Pulmonary artery endothelial cell (primary cell): ENCODE results near the gene TMTC2. TPM values are rescaled to one million over a fixed set of nuclear protein-coding genes. Genes with fewer than 3 reads are reported as not detected.

Experiments used
- DNase-seq: peaks from one replicate; pipeline ENCODE4 v3.0.0-alpha.2; 2011; ENCODE audit warnings: low read depth, low spot score
- total RNA-seq: library from RNA; depleted of rRNA; stranded (reverse); fragments of >200 nt; gene quantifications from 2 replicates; pipeline ENCODE4 v1.2.3, GENCODE V29; 2014

The TMTC2 gene
- 3.6 and 10.1 TPM in 2 replicates for total RNA-seq

DNA sequence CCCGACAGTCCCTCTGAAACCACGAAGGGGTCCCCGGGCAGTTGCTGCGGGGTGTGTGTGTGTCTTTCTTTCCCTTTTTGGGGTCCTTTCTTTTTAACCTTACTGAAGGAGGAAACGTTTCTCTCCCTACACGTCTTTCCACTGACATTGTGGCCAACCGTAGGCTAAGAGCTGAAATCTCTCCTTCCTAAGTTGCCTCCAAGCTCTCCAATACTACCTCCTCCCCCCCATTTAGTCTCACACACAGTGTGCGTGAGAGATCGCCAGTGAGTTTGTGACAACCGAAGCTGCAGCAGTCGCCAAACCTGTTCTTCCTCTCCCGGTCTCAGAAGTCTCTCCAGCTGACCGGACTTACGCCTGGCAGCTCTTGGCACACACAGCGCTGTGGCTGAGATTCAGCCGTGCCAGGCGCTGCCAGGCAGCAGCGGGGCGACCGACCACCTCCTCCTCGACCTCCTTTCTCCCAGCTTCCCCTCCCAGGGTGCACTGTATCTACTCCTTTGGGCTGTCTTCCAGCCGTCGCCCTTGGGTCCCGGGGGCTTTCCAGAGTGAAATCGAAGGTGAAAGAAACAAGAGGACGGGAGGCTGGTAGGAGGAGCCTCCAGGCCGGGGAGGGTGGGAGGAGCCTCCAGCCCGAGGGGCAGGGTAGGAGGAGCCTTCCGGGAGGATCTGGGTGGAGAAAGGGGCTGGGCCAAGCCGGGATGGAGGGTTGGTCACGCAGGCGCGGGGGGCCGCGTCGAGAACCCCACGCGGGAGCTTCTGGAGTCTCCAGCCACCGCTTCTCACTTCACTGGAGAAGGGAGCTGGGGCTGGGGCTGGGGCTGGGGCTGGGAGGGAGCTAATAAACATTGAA lies at the start of gene TMTC2:
Gene TMTC2 (plus strand): TSS at position 739 of the 853 bp plus-strand sequence.
- DNase-seq, result peak; percentile 55

DNA sequence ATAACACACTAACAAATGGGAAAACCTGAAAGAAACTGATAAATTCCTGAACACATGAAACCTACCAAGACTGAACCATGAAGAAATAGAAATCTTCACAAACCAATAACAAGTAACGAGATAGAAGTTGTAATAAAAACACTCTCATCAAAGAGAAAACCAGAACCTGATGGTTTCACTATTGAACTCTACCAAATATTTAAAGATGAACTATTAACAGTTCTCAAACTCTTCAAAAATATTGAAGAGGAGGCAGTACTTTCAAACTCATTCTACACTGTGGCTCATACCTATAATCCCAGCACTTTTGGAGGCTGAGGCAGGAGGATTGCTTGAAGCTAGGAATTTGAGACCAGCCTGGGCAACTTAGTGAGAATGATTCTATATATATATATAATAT lies 48.4 kb upstream of the TMTC2 start:
- DNase-seq, result no peak

DNA sequence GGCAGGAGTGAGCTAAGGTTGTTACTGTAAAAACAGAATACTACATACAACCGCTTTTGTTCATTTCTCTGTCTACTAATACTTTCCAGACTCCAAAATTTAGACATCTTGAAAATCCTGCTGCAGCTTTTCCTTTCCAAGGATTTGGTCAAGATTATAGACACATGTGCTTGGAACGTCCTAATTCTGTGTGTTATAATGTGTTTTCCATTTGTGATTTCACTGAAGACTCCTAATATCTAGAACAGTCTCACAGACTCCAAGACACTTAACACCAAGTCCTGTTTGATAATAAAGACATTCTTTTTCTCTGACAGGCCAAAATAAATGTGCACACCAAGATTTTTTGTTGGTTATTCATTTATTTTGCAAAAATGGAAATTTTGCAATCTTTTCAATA lies 41.8 kb upstream of the TMTC2 start:
- no peak for DNase-seq

DNA sequence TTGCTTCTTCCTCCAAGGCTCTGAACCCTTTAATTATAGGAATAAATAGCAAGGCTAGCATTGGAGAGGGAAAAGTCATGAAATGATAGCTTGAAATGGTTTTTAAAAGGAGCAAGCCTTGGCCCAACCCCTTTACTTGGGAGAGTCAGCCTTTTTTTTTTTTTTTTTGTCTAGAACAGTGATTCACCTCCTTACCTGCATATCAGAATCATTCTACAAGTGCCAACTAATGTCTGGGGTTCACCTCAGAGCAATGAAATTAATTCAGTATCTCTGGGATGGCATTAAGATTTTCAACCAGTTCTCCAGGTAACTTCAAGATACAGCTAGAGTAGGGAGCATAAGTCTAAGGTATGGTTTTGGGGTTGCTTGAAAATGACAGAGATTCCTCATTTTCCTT lies 41.3 kb upstream of the TMTC2 start:
- DNase-seq, result no peak

DNA sequence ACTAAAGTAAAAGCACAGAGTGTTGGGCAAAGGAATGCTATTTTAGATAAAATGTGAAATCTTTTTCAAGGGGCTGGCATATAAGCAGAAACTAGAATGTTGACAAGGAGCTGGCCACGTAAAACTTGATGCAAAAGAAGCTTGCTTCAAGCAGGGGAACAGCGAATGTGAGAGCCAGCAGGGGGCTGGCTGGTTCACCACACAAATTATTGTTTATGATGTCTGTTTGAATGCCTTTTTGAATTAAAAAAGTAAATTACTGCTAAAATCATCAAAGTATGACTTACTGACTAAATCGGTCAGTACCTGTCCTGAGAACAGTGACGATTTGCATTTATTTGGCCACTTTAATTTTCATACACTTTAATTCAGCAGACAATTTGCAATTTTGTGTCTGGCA lies 38.9 kb upstream of the TMTC2 start:
- no peak for DNase-seq

DNA sequence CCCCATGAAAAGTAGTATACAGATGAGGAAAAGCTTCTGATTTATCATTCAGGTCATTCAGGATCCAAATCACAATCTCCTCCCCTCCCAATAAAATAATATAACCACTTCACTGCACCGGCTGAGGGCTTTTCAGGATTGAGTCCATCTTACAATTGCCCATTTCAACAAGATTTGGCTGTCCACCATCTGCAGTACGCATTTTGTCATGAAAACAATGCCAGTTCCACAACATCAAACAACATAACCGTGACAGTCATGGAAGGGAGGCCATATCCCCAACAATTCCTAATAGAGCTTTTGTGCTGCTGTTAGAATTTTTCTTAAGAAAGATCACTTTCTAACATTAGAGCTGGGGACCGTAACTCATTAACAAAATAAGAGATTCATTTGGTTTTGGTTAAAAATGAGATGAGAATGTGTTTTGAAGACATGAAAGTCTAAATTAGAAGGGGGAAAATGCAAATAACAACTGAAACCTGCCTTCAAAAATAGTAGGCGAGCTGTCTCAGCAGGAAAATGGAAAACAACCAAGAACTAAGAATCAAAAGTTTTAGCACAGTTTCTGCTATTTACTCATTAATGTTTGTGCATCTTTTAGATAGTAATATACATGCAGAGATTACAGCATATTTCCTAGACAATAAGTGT lies 38.3 kb upstream of the TMTC2 start:
- no peak for DNase-seq

DNA sequence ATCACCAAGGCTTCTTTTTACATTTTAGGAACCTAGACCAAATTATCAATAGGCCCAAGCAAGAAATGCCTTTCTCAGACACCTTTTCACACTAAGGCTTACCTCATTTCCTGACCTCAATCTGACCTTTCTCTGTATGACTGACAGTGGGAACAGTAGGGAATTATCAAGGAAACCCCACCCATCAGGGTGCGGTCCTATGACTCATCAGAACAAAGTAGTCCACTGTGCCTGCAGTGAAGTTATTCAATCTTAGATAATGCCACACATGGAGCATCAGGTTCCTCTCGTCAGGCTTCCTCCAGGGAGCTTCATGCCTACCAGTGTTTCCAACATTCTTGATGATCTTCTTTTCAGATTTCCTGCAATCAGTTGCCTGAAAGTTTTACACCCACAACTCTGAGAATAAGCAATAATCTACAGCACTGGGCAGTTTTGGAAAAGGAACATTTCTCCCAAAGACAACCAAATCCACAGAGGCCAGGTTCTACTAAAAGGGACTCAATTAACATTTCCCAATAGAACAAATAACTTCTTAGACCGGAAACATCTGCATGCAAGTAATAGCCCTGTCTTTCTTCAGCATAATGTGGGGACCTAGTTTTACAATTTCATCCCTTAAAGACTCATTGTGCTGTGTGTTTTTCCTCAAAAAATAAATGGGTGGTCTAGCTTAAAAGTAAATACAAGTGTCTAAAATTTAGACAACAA lies 35.9 kb upstream of the TMTC2 start:
- DNase-seq, result peak; percentile 11

DNA sequence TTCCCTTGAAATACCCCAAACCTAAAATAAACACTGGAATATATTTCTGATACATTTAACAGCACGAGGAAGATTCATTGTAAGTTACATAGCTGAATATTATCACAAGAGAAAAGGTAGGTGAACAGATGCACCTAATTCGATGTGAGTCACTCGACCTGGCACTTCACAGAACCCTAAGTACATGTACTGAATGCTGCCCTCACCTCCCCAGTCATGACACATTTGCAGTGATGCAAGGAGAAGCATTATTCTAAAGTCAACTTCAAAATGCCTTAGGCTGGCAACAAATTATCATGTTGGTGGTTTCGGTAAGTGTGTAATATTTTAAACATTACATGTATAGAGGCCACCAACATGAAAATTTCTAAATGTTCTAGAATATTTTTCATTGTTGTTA lies 35.2 kb upstream of the TMTC2 start:
- no peak for DNase-seq

DNA sequence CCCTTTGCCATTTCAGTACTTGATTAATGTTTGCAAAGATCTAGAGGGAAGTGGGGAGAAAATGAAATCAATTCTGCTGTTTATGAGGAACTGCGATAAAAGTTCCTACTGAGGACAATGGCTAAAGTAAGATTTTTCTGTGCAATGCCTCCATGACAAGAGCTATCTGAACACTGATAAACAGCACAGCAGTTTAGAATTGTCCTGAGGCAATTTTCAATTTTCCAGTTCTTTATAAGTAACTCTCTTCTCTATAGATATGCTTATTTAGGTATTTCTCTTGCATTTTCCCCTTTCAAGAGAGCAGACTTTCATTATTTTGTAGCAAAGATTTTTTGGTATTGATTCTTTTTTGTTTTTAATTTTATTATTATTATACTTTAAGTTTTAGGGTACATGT lies 34.6 kb upstream of the TMTC2 start:
- no peak for DNase-seq

DNA sequence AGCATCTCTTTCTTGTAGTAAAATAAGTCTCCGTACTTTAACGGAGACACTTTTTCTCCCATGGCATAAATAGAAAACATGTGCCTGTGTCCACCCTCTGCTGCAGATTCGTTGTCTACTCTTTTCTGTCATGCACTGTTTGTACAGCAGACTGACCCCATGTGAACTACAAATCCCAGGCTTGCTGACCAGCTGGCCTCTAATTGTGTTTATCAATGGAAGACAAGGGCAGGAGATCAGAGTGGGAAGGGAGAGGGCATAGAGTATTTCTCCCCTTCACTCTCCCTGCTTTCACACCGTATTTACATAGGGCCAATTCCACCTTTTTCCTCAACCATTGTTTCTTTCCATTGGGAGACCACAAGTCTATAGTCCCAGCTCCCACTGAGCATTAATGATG lies 31.0 kb upstream of the TMTC2 start:
- DNase-seq, result no peak

DNA sequence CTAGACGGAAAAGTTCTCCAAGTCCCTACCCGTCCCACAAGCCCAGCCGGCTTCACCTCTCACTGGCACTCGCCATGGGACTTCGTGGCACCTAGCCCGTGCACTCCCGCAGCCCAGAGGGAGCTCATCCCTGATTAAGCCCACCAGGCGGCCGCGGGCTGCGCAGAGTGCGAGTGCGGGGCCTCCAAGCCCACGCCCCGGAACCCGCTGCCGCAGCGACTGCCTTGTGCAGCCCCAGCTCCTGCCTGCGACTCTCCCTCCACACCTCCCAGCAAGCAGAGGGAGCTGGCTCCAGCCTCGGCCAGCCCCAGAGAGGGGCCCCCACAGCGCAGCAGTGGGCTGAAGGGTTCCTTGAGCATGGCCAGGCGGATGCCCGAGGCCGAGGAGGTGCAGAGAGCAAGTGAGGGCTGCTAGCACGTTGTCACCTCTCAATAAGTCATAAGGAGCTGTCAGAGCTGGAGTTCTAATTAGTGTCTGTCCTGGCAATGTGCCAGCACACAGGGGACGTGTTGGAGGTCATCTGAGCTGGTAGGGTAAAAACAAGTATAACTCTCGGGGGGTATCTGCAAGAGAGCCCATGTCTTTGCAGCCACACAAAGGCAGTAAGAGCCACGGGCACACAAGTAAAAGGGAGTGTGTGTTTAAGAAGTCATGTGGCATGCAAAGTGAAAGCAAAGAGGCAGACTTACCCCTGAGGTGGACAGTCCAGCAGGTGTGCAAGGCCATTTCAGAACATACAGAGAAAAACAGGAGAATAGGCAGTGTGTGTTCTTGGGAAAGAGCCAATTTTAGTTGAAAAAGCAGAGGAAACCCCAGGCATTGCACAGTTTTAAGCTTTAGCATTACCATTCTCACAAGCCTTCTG lies 27.1 kb upstream of the TMTC2 start:
- no peak for DNase-seq

DNA sequence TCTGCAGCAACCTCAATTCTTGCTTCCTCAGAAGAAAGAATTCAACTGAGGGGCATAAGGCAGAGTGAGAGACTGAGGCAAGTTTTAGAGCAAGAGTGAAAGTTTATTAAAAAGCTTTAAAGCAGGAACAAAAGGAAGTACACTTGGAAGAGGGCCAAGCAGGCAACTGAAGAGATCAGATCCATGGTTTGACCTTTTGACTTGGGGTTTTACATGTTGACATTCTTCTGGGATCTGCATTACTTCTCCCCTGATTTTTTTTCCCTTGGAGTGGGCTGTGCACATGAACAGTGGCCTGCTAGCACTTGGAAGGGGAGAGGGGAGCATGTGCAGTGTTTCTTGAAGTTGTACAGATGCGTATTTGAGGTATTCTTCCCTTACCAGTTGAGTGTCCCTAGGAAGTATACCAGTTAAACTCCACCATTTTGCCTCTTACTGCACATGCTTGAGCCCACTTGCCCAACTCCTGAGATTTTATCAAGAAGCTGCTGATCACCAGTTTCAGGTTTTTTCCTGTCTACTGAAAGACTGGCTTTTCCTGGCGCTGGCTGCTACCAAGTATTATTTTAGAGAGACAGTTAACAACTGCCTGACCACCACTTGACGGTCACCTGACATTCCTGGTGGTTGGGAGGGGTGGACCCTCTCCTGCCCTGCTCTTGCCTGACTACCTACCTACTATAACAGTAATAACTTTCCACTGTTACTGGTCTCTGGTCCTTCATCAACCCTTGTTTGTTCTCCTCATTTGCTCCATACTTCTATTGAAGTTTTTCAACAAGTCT lies 26.0 kb upstream of the TMTC2 start:
- no peak for DNase-seq

DNA sequence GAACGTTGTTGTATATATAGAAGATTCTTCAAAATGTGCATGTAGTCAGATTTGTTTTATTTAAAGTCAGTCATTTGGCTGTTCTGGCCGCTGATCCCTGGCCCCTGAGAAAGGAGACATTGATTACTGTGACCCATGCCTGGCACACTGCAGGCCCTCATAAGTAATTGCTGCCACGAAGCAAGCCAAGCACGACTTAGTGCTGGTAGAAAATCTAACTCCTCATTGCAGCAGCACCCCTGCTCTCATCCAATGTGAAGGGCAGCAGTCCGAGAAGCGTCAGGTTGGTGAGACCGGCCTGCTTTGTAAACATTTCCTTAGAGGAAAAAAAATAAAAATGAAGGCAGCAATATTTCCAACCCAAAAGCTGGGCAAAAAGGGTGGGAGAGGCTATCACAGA lies 22.8 kb upstream of the TMTC2 start:
- no peak for DNase-seq

DNA sequence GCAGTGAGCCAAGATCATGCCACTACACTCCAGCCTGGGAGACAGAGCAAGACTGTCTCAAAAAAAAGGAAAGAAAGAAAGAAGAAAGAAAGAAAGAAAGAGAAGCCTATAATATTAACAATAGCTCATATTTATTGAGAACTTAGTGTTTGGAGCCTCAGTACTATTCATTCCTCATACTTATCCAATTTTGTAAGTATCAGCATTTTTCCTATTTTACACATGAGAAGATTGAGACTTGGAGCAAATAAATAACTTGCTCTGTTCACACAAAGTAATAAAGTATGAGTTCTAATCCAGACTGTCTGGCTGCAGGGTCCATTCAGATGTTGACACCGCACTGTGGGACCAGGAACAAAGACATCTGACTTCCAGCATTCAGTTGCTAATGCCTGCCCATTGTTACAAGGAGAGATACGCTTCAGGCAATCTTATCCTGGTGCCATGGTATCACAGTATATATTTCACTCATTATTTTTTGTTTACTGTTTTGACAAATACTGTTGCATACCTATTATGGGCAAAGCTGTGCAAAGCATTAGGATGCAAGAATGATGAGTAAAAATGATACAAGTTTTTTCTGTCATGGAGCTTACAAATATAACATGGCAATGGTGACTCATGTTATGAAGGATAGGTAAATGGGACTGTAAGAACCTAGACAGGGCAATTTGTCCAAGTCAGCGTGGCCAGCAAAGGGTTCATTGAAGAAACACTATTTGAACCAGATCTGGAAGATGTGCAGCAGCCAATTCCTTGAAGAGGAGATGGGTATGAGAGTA lies 21.4 kb upstream of the TMTC2 start:
- DNase-seq, result no peak

DNA sequence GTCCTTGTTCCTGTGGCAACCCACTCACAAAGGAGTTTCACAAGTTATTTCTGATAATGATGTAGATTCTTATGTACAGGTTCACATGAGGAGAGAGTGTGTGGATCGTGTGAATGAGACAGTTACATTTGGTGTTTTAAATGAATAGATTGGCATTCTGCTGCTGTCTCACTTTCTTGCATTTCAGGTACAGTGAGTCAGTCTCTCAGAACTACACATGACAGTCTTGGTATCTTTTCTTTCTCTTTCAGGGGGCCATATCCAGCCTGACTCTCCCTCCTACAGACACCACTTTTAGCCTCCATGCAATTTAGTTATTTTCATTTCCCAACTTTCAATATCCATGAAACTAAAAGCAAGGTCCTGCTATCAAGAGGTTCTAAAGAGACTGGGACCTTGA lies 19.9 kb upstream of the TMTC2 start:
- DNase-seq, result no peak

DNA sequence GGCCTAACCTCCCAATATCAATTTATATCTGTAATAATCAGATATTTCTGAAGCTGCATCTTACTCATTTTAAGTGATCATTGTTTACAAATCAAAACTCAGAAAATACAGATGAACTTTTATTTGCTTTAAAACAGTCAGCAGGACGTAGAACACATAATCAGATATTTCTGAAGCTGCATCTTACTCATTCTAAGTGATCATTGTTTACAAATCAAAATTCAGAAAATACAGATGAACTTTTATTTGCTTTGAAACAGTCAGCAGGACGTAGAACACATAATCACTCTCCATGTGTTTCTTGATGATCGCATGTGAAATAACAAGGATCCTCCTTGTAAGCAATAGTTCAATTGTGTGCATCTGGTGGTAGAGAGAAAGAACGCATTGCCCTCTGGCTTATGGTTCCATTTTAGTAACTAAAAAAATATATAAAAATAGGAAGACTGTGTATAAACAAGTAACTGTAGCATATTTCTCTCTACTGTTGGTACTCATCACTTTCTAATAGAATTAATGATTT lies 15.0 kb upstream of the TMTC2 start:
- no peak for DNase-seq

DNA sequence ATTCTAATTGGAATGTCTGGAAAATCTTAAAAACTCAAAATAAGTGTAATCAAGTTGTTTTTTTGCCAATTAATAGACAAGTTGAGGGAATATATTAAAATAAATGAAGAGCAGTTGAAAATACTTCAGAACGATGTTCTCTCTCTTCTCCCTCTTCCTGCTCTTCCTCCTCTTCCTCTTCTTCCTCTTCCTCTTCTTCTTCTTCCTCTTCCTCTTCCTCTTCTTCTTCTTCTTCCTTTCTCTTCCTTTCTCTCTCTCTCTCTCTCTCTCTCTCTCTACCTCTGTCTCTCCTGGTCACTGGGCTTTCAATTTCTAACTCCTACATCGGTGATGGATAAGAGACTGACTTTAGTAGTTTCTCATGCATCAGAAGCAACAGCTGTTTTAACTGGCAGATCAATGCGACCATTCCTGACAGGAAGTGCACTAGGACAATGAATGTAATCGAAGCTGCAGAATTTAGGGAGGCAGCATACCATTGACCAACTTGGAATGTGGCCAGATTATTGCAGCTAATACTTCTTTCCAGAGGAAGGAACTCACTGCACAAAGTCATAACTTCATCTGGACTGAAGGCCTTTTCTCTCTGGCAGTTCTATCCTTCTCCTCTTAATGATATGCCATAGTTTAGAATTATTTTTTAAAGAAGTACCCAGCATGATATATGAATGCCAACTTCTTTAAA lies 13.8 kb upstream of the TMTC2 start:
- no peak for DNase-seq

DNA sequence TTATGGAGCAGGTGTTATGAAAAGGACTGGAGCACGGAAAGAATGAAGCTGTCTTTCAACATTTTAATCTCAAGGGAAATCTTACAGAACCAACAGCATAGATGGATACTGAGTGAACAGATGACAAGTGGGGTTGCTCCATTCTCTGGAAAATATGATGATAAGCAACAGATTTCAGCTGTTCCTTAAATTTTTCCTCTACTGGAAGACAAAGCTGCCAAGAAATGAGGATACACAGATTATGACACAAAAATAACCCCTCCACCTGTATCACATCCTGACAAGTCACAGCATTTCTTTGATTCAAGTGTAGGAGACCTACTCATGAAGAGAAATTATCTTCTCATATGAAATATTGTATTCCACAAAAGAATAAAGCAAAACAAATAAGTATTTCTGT lies 13.0 kb upstream of the TMTC2 start:
- no peak for DNase-seq

DNA sequence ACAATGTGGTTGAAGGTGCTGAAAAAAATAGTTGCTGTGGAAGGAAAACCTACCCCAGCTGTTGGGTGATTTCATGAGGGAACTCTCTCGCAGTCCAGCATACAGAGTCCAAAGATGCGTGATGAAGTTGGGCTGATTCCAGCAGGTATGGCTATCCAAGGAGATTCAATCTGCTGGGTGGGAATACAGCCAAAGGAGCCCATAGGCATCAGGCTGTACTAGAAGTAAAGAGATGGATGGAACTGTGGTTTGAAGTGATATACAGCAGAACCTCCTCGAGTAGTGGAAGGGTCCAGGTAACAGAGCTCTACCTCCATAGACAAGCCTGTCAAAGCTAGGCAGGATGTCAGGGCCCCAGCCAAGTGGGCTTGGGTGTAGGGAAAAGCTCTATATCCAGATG lies 11.5 kb upstream of the TMTC2 start:
- no peak for DNase-seq
